Measurements from ENCODE around the gene STK38L. TPM values are rescaled to one million over a fixed set of nuclear protein-coding genes. Genes with fewer than 3 reads are reported as not detected.

Gene STK38L
- polyA plus RNA-seq, 1 of the 3 experiments (the other 2 are of a cell fraction), result 4.7 TPM

DNA sequence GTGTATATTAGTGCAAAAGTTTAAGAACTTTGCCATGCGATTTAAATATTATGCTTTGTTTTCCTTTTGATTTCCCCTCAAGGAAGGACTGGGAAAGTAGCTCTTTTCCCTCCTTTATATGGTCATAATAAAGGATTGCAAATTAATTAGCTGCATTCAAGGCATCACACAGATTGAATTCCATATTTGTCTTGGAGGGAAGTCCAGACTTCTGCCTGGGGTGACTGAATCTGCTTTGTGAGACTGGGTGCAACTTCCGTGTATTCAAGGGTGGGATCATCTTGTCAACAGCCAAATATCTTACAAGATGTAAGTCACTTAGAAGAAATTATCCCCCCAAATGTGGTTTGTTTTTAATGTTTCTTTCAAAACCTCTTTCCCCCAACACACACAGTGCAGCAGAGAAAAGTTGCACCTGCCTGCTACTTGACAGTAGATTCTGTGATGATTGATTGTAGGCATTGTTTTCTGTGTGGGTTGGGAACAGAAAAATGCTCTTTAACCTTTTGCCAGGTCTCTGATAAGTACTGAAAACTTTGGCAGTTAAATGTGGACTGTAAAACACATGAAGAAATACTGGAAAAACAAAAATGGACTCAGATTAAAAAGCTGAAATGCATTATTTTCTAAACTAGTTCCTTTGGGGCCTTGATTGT is 28.4 kb downstream of the STK38L start:
- peaks cover 2 to 5% of the 10 kb centered on the region in 2 experiments; a peak in 1 of 4 replicates for H3K4me1 ChIP-seq (ENCODE audit: control insufficient read depth in 1 of 2, insufficient read depth in 2 of 2, low read depth in 1 of 2, low read length in 1 of 2)
- ChIA-PET POLR2A (no interaction called here), CTCF (interaction anchor here (2.5 kb wide), 1 partner anchor 34 kb away, joined by 10 read pairs; no protein-coding TSS in a partner anchor)
- no peak for TF ChIP-seq SIN3A (IDR thresholded peaks at IDR 0.05; ENCODE audit: borderline replicate concordance, low read depth, low read length)
- TF ChIP-seq FOSL2 (IDR thresholded peaks at IDR 0.05; ENCODE audit: borderline replicate concordance, low read depth), result no peak
- TF ChIP-seq NRF1 (IDR thresholded peaks at IDR 0.05; ENCODE audit: low read depth, low read length), result no peak
- no peak for TF ChIP-seq USF1 (IDR thresholded peaks at IDR 0.05; ENCODE audit: borderline replicate concordance, low read depth)
- TF ChIP-seq GATA2 (CRISPR knock-in tag; IDR thresholded peaks at IDR 0.05), result no peak
- TF ChIP-seq IRF3 (IDR thresholded peaks at IDR 0.05; ENCODE audit: low read depth, low read length), result no peak
- no peak for TF ChIP-seq ZBTB33 (IDR thresholded peaks at IDR 0.05; ENCODE audit: borderline replicate concordance, low read depth)
- TF ChIP-seq CHD2 (IDR thresholded peaks at IDR 0.05; ENCODE audit: low read length, partially characterized antibody), result no peak
- no peak for TF ChIP-seq RAD21 (IDR thresholded peaks at IDR 0.05; ENCODE audit: low read length)
- no peak for TF ChIP-seq SMC3 (IDR thresholded peaks at IDR 0.05; ENCODE audit: low read depth, low read length)
- TF ChIP-seq RFX5 (IDR thresholded peaks at IDR 0.05; ENCODE audit: low read length), result no peak
- 79% methylated on average over 2 of the region's 2 CpGs for WGBS (ENCODE audit: low lambda C conversion rate)
- H2AFZ ChIP-seq (ENCODE audit: low read depth), result no peak overlapping the region
- H3K4me3 ChIP-seq (ENCODE audit: low read depth in 2 of 2, low read length in 1 of 2), result no peak overlapping the region
- DNase-seq, result no peak
- no peaks in the 10 kb centered on the region for H4K20me1 ChIP-seq (ENCODE audit: insufficient read depth)
- H3K9me3 ChIP-seq, result no peaks in the 10 kb centered on the region
- H3K79me2 ChIP-seq (ENCODE audit: insufficient read depth), result peaks cover 69% of the 10 kb centered on the region
- H3K9me2 ChIP-seq, result no peaks in the 10 kb centered on the region
- no peaks in the 10 kb centered on the region for H3K36me3 ChIP-seq (replicated peaks in 1 of 2; ENCODE audit: control insufficient read depth in 1 of 2, insufficient read depth in 2 of 2, low read length in 1 of 2)
- H3K27me3 ChIP-seq (ENCODE audit: insufficient read depth), result no peaks in the 10 kb centered on the region
- H3F3A ChIP-seq (replicated peaks; ENCODE audit: insufficient read depth), result peaks cover 8% of the 10 kb centered on the region
- no peak overlapping the region for H3K9ac ChIP-seq
- H3K27ac ChIP-seq (ENCODE audit: low read depth in 2 of 2, low read length in 1 of 2), result no peak overlapping the region
- H3K4me2 ChIP-seq, result no peak overlapping the region

- CTCF ChIA-PET, result no interaction called here
- H3K79me2 ChIP-seq (ENCODE audit: insufficient read depth), result peaks cover 66% of the 10 kb centered on the region
- no peaks in the 10 kb centered on the region for H3K36me3 ChIP-seq (replicated peaks in 1 of 2; ENCODE audit: control insufficient read depth in 1 of 2, insufficient read depth in 2 of 2, low read length in 1 of 2)
- H3K9me3 ChIP-seq, result no peaks in the 10 kb centered on the region
- H3K4me3 ChIP-seq (ENCODE audit: low read depth in 2 of 2, low read length in 1 of 2), result no peak overlapping the region
- H4K20me1 ChIP-seq (ENCODE audit: insufficient read depth), result no peaks in the 10 kb centered on the region
- H3K9me2 ChIP-seq, result no peaks in the 10 kb centered on the region
- no peaks in the 10 kb centered on the region for H3K27me3 ChIP-seq (ENCODE audit: insufficient read depth)
- no peak overlapping the region for H3K27ac ChIP-seq (ENCODE audit: low read depth in 2 of 2, low read length in 1 of 2)
- no peak overlapping the region for H3K9ac ChIP-seq
- POLR2A ChIA-PET, result no interaction called here
- peaks cover 2 to 8% of the 10 kb centered on the region in 2 experiments; a peak in 1 of 4 replicates for H3K4me1 ChIP-seq (ENCODE audit: control insufficient read depth in 1 of 2, insufficient read depth in 2 of 2, low read depth in 1 of 2, low read length in 1 of 2)
- no peak overlapping the region for H2AFZ ChIP-seq (ENCODE audit: low read depth)
- 93% methylated on average over 5 of the region's 5 CpGs for WGBS (ENCODE audit: low lambda C conversion rate)
- TF ChIP-seq EZH2phosphoT487 (IDR thresholded peaks at IDR 0.05; ENCODE audit: borderline replicate concordance, low read depth), result no peak
- no peak for TF ChIP-seq IRF3 (IDR thresholded peaks at IDR 0.05; ENCODE audit: low read depth, low read length)
- TF ChIP-seq MEF2A (IDR thresholded peaks at IDR 0.05; ENCODE audit: borderline replicate concordance, low read depth), result no peak
- TF ChIP-seq MAX (IDR thresholded peaks at IDR 0.05; ENCODE audit: low read depth), result no peak
- TF ChIP-seq YY1 (IDR thresholded peaks at IDR 0.05; ENCODE audit: low read depth), result no peak
- TF ChIP-seq, protein P1, sequence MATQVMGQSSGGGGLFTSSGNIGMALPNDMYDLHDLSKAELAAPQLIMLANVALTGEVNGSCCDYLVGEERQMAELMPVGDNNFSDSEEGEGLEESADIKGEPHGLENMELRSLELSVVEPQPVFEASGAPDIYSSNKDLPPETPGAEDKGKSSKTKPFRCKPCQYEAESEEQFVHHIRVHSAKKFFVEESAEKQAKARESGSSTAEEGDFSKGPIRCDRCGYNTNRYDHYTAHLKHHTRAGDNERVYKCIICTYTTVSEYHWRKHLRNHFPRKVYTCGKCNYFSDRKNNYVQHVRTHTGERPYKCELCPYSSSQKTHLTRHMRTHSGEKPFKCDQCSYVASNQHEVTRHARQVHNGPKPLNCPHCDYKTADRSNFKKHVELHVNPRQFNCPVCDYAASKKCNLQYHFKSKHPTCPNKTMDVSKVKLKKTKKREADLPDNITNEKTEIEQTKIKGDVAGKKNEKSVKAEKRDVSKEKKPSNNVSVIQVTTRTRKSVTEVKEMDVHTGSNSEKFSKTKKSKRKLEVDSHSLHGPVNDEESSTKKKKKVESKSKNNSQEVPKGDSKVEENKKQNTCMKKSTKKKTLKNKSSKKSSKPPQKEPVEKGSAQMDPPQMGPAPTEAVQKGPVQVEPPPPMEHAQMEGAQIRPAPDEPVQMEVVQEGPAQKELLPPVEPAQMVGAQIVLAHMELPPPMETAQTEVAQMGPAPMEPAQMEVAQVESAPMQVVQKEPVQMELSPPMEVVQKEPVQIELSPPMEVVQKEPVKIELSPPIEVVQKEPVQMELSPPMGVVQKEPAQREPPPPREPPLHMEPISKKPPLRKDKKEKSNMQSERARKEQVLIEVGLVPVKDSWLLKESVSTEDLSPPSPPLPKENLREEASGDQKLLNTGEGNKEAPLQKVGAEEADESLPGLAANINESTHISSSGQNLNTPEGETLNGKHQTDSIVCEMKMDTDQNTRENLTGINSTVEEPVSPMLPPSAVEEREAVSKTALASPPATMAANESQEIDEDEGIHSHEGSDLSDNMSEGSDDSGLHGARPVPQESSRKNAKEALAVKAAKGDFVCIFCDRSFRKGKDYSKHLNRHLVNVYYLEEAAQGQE (IDR thresholded peaks at IDR 0.05; ENCODE audit: low read depth, low read length), result no peak
- TF ChIP-seq MXI1 (IDR thresholded peaks at IDR 0.05; ENCODE audit: low read depth, low read length), result no peak
- TF ChIP-seq TEAD4 (IDR thresholded peaks at IDR 0.05; ENCODE audit: borderline replicate concordance, insufficient read depth), result no peak
- H3K4me2 ChIP-seq, result no peak overlapping the region
- H3F3A ChIP-seq (replicated peaks; ENCODE audit: insufficient read depth), result peaks cover 15% of the 10 kb centered on the region
- no peak for DNase-seq
These were observed 29.0 kb downstream of the STK38L start for GRCh38 chr12:27273114-27273513.
